Retina (tissue), 1 donor: ENCODE results near the gene CD72.
"Not testable (repeated sequence)": the region's sequence is repeated elsewhere in the genome, so short reads cannot be mapped to it uniquely, and the experiment has no call there.

Experiments
- DNase-seq: peaks from one replicate; pipeline ENCODE4 v3.0.0-alpha.2; 2016

The CD72 gene

DNA sequence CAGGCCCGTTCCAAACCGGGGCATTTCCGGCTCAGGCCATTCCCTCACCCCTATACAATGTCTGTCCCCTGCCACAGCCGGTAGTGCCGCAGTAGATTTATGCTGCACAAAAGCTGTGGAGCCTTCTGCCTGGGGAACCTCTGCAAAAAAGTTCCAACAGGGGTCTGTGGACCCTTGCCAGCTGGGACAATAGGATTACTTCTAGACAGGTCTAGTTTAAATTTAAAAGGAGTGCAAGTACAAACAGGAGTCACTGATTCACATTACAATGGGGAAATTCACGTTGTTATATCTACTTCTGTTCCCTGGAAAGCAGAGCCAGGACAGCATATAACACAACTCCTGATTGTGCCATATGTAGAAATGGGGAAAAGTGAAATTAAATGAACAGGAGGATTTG, 34.7 kb downstream of the CD72 start:
- not testable (repeated sequence) for DNase-seq

DNA sequence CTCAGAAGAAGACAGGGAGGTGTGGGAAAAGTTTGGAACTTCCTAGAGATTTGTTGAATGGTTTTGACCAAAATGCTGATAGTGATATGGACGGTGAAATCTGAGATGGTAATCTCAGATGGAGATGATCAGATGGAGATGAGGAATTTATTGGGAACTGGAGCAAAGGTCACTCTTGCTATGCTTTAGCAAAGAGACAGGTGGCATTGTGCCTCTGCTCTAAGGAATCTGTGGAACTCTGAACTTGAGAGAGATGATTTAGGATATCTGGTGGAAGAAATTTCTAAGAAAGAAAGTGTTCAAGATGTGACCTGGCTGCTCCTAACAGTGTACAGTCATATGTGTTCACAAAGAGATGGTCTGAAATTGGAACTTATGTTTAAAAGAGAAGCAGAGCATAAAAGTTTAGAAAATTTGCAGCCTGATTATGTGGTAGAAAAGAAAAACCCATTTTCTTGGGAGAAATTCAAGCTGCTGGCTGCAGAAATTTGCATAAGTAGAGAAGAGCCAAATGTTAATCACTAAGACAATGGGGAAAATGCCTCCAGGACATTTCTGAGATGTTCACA, 38.5 kb downstream of the CD72 start:
- DNase-seq: not testable (repeated sequence)

DNA sequence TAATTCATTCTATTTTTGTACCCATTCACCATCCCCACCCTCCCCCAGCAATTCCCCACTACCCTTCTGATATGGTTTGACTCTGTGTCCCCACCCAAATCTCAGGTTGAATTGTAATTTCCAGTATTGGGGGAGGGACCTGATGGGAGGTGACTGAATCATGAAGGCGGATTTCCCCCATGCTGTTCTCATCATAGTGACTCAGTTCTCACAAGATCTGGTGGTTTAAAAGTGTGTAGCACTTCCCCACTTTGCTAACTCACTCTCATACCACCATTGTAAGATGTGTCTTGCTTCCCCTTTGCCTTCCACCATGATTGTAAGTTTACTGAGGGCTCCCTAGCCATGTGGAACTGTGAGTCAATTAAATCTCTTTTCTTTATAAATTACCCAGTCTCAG, 39.1 kb downstream of the CD72 start:
- no peak for DNase-seq

GRCh38 chr9:35577486-35577885, 40.7 kb downstream of the CD72 start:
- DNase-seq: no peak

GRCh38 chr9:35575478-35575877, 42.7 kb downstream of the CD72 start:
- DNase-seq: no peak

DNA sequence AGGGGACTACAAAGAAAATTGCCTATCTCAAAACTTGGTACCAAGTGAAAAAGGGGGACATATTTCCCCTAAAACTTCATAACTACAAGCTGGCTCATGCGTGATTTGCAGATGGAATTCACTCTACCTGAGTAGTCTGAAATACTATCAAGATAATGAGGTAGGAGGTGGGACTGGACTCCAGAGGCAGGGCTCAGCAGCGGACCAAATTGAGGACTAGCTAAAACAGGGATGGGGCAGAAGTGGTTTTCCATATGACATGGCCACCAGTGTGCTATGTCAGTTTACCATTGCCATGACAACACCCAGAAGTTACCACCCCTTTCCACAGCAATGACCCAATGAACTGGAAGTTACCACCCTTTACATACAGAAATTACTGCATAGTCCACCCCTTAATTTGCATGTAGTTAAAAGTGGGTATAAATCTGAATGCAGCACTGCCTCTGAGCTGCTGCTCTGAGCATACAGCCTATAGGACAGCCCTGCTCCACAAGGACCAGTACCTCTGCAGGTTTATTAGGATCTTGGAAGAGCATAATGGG, 43.6 kb downstream of the CD72 start:
- DNase-seq: no peak

DNA sequence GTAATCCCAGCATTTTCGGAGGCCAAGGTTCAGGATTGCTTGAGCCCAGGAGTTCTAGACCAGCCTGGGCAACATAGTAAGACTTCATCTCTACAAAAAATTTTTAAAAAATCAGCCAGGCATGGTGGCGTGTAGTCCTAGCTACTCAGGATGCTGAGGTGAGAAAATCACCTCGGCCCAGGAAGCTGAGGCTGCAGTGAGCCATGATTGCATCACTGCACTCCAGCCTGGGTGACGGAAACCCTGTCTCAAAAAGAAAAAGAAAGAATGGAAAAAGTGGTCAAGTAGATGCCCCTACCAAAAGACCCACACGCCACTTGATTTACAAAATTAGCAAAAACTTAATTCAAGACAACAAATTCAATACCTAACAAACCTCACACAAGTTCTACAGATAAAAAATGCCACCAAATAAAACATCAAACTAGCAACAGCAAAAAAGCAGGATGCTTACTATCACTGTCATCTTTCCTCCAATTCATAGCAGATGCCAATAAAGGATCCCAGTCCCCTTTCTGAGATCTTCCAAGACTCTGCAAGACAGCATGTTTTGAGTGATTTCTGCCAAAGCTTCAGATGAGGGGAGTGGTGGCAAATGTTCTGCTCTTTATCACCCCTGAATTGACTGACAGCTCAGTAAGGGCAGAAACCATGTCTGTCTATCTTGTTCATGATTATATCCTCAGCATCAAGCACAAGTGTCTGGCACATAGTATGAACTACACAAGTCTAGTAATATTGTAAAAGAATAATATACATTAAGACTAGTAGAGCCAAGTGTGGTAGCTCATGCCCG, 47.3 kb downstream of the CD72 start:
- no peak for DNase-seq

DNA sequence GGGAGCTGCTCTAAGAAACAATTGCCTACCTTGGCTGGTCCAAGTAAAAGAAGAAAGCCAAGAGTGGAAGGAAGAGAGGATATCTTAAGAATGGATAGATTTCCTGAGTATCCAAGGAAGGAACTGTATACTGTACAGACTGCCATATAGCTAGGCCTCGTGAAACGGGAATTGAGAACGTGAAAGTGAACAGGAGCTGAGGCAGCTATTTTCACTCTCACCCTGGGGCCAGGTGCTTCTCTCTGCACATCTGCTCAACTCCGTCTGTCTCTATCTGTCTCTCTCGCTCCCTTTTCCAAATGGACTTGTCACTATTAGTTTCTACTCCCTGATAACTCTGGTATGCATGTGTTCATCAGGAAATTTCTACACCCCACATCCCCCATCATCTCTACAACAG, 49.0 kb downstream of the CD72 start:
- no peak for DNase-seq

GRCh38 chr9:35568196-35568595, 50.0 kb downstream of the CD72 start:
- DNase-seq: no peak

- DNase-seq: no peak
Observed at GRCh38 chr9:35566417-35566816, 51.8 kb downstream of the CD72 start.

DNA sequence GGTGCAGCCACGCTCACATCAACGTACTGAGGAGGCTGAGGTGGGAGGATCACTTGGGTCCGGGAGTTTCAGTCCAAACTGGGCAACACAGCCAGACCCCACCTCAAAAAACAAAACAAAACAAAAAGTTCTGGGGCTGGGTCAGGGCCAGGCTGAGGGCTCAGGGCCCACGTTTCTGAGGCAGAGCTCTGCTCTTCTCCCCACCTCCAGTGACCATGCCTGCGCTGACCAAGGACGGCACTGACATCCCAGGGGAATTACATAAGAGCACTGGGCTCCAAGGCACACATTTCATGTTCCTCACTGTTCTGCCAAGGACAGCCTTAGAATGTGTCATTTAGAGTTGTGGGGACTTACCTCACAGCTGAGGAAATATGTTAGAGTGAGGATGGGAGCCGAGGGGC, 53.6 kb downstream of the CD72 start:
- DNase-seq: no peak

- peak; percentile 58 for DNase-seq
Observed at GRCh38 chr9:35563791-35564197, 54.4 kb downstream of the CD72 start.

- DNase-seq: no peak
Observed at GRCh38 chr9:35562895-35563780, 55.1 kb downstream of the CD72 start.

DNA sequence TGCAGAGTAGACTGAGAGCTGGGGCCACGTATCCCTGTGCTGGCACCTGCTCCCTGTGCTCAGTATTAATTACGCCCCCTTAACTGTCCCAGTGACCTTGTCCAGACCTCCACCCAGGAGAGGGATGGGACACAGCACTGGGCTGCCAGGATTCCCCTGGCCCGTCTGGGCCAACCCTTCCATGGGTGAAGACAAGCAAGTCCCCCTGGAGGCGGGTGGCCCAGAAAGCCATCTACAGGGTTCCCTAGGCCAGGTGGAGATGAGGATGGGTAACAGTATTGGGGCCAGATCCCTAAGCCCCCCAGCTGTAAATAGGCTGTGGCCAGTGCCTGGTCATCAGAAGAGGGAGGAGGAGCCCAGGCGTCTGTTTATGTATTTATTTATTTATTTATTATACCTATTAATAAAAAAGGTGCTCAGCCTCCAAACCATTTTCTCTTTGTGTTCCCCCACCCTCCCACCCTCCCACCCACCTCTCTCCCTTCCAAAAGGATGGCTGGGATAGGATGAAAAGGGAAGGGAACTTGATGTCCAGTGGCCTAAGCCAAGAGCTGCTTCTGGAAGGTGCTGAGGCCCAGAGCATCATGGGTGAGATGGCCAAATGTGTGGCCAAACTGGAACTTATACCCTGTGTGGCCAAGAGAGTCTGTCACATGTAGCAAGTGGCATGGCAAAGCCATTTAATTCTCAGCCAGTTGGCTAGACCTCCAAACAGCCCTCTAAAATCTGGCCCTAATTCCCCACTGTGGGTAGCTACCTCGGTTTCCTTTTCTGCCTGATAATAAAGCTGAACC, 56.5 kb downstream of the CD72 start:
- DNase-seq: no peak

DNA sequence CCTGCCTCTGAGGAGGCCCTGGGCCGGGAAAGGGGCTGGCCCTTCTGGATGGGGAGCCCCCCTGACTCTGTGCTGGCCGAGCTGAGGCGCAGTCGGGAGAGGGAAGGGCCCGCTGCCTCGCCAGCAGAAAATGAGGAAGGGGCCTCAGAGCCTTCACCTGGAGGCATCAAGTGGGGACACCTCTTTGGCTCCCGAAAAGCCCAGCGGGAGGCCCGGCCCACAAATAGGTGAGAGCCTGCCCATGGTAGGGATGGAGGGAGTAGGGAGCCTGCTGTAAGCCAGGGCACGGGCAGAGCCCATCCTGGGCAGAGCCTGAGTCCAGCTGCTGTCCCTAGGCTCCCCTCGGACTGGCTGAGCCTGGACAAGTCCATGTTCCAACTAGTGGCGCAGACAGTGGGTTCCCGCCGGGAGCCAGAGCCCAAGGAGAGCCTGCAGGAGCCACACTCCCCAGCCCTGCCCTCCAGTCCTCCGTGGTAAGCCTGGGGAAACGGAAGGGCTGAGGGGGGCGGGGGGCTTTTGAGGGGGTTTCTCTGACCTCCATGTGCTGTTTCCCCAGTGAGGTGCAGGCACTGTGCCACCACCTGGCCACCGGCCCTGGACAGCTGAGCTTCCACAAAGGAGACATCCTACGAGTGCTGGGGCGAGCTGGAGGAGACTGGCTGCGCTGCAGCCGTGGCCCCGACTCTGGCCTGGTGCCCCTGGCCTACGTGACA, 57.4 kb downstream of the CD72 start:
- DNase-seq: no peak
